Neural progenitor cell (in vitro differentiated cells): Measurements from ENCODE around the gene USP2. TPM values are rescaled to one million over a fixed set of nuclear protein-coding genes. Genes with fewer than 3 reads are reported as not detected.

Experiments
- DNase-seq: peaks from one replicate; pipeline ENCODE4 v3.0.0-alpha.2; 2016; ENCODE audit warnings: low spot score
- H2AFZ ChIP-seq: fragments of 200-600 bp; sonication (generic); replicated peaks from 2 replicates; pipeline ENCODE4 v1.6.1; 2016; ENCODE audit warnings: antibody characterized with exemption
- H3F3A ChIP-seq: fragments of 200-600 bp; sonication (generic); 2 replicates; pipeline ENCODE4 v1.6.1; 2016; ENCODE audit warnings: antibody characterized with exemption, low read depth
- H3K27ac ChIP-seq: fragments of 200-600 bp; sonication (generic); 2 replicates; pipeline ENCODE4 v1.5.1; 2016; ENCODE audit warnings: mild to moderate bottlenecking
- H3K27me3 ChIP-seq: fragments of 200-600 bp; sonication (generic); 2 replicates; pipeline ENCODE4 v1.6.1; 2016; ENCODE audit warnings: mild to moderate bottlenecking, moderate library complexity
- H3K36me3 ChIP-seq: fragments of 200-600 bp; sonication (generic); 2 replicates; pipeline ENCODE4 v1.5.1; 2016
- H3K4me1 ChIP-seq: fragments of 200-600 bp; sonication (generic); 2 replicates; pipeline ENCODE4 v1.6.1; 2016; ENCODE audit warnings: mixed run types
- H3K4me2 ChIP-seq: fragments of 200-600 bp; sonication (generic); 2 replicates; pipeline ENCODE4 v1.6.1; 2016
- H3K4me3 ChIP-seq: fragments of 200-600 bp; sonication (generic); 2 replicates; pipeline ENCODE4 v1.5.1; 2016
- H3K79me2 ChIP-seq: fragments of 200-600 bp; sonication (generic); 2 replicates; pipeline ENCODE4 v1.6.1; 2016; ENCODE audit warnings: low read depth
- H3K9ac ChIP-seq: fragments of 200-600 bp; sonication (generic); 2 replicates; pipeline ENCODE4 v1.6.1; 2016
- H3K9me3 ChIP-seq: fragments of 200-600 bp; sonication (generic); 2 replicates; pipeline ENCODE4 v1.5.1; 2016; ENCODE audit warnings: low read depth
- H4K20me1 ChIP-seq: fragments of 200-600 bp; sonication (generic); 2 replicates; pipeline ENCODE4 v1.6.1; 2016; ENCODE audit warnings: low read depth
- H3K27ac Mint-ChIP-seq: 3 replicates; pipeline ENCODE4 v1.8.0; 2021; ENCODE audit warnings: mixed read lengths
- H3K27me3 Mint-ChIP-seq: 2 replicates; pipeline ENCODE4 v1.8.0; 2022; ENCODE audit warnings: low read depth, mild to moderate bottlenecking, inconsistent platforms, moderate library complexity, mixed read lengths; ENCODE audit not compliant: insufficient read depth
- H3K36me3 Mint-ChIP-seq: 3 replicates; pipeline ENCODE4 v1.8.0; 2021; ENCODE audit warnings: mixed read lengths
- H3K4me1 Mint-ChIP-seq: 3 replicates; pipeline ENCODE4 v1.8.0; 2021; ENCODE audit warnings: mixed read lengths
- H3K4me3 Mint-ChIP-seq: 3 replicates; pipeline ENCODE4 v1.8.0; 2021; ENCODE audit warnings: mild to moderate bottlenecking, moderate library complexity, mixed read lengths
- H3K9me3 Mint-ChIP-seq: 3 replicates; pipeline ENCODE4 v1.8.0; 2020; ENCODE audit warnings: mixed read lengths
- CTCF ChIP-seq: fragments of 200-600 bp; sonication (generic); IDR thresholded peaks from 2 replicates; pipeline ENCODE4 v1.5.1; 2017; ENCODE audit warnings: antibody characterized with exemption, mild to moderate bottlenecking
- EZH2 ChIP-seq: fragments of 200-600 bp; sonication (generic); IDR thresholded peaks from 2 replicates; pipeline ENCODE4 v1.6.1; 2017; ENCODE audit warnings: antibody characterized with exemption, mild to moderate bottlenecking, moderate library complexity
- EZH2phosphoT487 ChIP-seq: fragments of 200-600 bp; sonication (generic); IDR thresholded peaks from 2 replicates; pipeline ENCODE4 v1.6.1; 2017; ENCODE audit warnings: antibody characterized with exemption
- total RNA-seq: library from RNA; depleted of rRNA; stranded (reverse); fragments of >200 nt; gene quantifications from 2 replicates; pipeline ENCODE4 v1.2.3, GENCODE V29; 2015; ENCODE audit warnings: low replicate concordance

USP2 gene
- total RNA-seq, 1 donor from 2014 or later: 2.6 TPM

- Mint-ChIP-seq H3K27ac (no peak overlapping the region), H3K4me1 (no peaks in the 10 kb centered on the region), H3K9me3 (peaks cover 38% of the 10 kb centered on the region), H3K4me3 (no peak overlapping the region), H3K36me3 (peaks cover 2% of the 10 kb centered on the region), H3K27me3 (peaks cover 3% of the 10 kb centered on the region)
- Histone ChIP-seq H3K9me3 (peaks cover 15% of the 10 kb centered on the region), H3K36me3 (no peaks in the 10 kb centered on the region), H3K79me2 (no peaks in the 10 kb centered on the region), H3K4me1 (no peaks in the 10 kb centered on the region), H3K4me3 (no peak overlapping the region), H3K27ac (no peak overlapping the region), H4K20me1 (no peaks in the 10 kb centered on the region), H2AFZ (no peak overlapping the region), H3F3A (no peaks in the 10 kb centered on the region), H3K27me3 (no peaks in the 10 kb centered on the region), H3K4me2 (no peak overlapping the region), H3K9ac (no peak overlapping the region)
- no peak for DNase-seq
- TF ChIP-seq EZH2 (no peak), EZH2phosphoT487 (no peak), CTCF (no peak)
Measured at GRCh38 chr11:119397740-119398139, 16.2 kb upstream of the USP2 start.

- Histone ChIP-seq H4K20me1 (no peaks in the 10 kb centered on the region), H3K27ac (no peak overlapping the region), H3K4me2 (no peak overlapping the region), H3K4me1 (no peaks in the 10 kb centered on the region), H3K36me3 (no peaks in the 10 kb centered on the region), H3K27me3 (no peaks in the 10 kb centered on the region), H3F3A (no peaks in the 10 kb centered on the region), H3K4me3 (no peak overlapping the region), H3K79me2 (no peaks in the 10 kb centered on the region), H3K9me3 (peaks cover 15% of the 10 kb centered on the region), H2AFZ (no peak overlapping the region), H3K9ac (no peak overlapping the region)
- TF ChIP-seq EZH2: no peak
- no peak for TF ChIP-seq CTCF
- TF ChIP-seq EZH2phosphoT487: no peak
- no peaks in the 10 kb centered on the region for H3K4me1 Mint-ChIP-seq
- peaks cover 34% of the 10 kb centered on the region for H3K9me3 Mint-ChIP-seq
- H3K27ac Mint-ChIP-seq: no peak overlapping the region
- DNase-seq: no peak
- peaks cover 2% of the 10 kb centered on the region for H3K36me3 Mint-ChIP-seq
- no peak overlapping the region for H3K4me3 Mint-ChIP-seq
- H3K27me3 Mint-ChIP-seq: peaks cover 3% of the 10 kb centered on the region
Measured at GRCh38 chr11:119396835-119397234, 15.3 kb upstream of the USP2 start.

- Histone ChIP-seq H3K4me1 (no peaks in the 10 kb centered on the region), H3K4me3 (no peak overlapping the region), H3K27me3 (no peaks in the 10 kb centered on the region), H3K4me2 (no peak overlapping the region), H3K9me3 (no peaks in the 10 kb centered on the region), H3K9ac (no peak overlapping the region), H3K27ac (no peak overlapping the region), H3K36me3 (no peaks in the 10 kb centered on the region), H4K20me1 (no peaks in the 10 kb centered on the region), H2AFZ (no peak overlapping the region), H3K79me2 (no peaks in the 10 kb centered on the region), H3F3A (no peaks in the 10 kb centered on the region)
- Mint-ChIP-seq H3K36me3 (no peaks in the 10 kb centered on the region), H3K4me1 (no peaks in the 10 kb centered on the region), H3K27me3 (peaks cover 4% of the 10 kb centered on the region), H3K27ac (no peak overlapping the region), H3K4me3 (no peak overlapping the region), H3K9me3 (no peaks in the 10 kb centered on the region)
- no peak for DNase-seq
- TF ChIP-seq EZH2: no peak
- TF ChIP-seq CTCF: no peak
- TF ChIP-seq EZH2phosphoT487: no peak
Measured at GRCh38 chr11:119391275-119391674, 9.8 kb upstream of the USP2 start.
